ENCODE measurements around the gene OSBPL10.

DNA sequence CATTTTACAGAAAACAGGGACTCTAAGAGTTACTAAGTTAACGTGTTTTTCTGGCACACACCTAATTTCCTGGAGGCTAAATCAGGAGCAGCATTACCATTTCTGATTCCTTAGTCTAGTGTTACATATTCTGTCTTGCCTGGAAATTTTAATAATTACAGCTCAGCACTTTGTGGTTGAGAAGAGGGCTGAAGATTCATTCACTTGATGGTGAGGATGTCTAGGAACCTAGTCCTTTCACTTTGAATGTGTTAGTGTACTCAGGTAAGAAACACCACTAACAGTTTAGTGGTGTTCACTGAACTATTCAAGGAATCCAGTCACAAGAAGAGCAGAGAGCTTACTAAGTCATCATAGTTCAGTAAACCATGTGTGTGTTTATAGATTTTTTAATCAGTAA lies 345.5 kb downstream of the OSBPL10 start:
- TF ChIP-seq EZH2 (IDR thresholded peaks at IDR 0.05; ENCODE audit: borderline replicate concordance, low read depth, low read length, poor library complexity, severe bottlenecking) = no peak
- TF ChIP-seq, protein P1, sequence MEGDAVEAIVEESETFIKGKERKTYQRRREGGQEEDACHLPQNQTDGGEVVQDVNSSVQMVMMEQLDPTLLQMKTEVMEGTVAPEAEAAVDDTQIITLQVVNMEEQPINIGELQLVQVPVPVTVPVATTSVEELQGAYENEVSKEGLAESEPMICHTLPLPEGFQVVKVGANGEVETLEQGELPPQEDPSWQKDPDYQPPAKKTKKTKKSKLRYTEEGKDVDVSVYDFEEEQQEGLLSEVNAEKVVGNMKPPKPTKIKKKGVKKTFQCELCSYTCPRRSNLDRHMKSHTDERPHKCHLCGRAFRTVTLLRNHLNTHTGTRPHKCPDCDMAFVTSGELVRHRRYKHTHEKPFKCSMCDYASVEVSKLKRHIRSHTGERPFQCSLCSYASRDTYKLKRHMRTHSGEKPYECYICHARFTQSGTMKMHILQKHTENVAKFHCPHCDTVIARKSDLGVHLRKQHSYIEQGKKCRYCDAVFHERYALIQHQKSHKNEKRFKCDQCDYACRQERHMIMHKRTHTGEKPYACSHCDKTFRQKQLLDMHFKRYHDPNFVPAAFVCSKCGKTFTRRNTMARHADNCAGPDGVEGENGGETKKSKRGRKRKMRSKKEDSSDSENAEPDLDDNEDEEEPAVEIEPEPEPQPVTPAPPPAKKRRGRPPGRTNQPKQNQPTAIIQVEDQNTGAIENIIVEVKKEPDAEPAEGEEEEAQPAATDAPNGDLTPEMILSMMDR (conservative IDR thresholded peaks at IDR 0.05; ENCODE audit: low read depth, low read length) = no peak
